MCF 10A (cell line): Measurements from ENCODE around the gene ARVCF. TPM values are rescaled to one million over a fixed set of nuclear protein-coding genes. Genes with fewer than 3 reads are reported as not detected.

Experiments
- BruUV-seq: library from RNA; stranded (reverse); fragments of 400-500 nt; replicated peaks from 2 replicates; lab custom pipeline; 2021; lab: Mats Ljungman, UMichigan
- CTCF ChIA-PET: fragments of 300-600 bp; sonication (Branson Sonifier 250); formaldehyde crosslinking; extraction: SDS; loops from one replicate; lab custom pipeline; 2021; ENCODE audit warnings: antibody characterized with exemption, inconsistent platforms; lab: Yijun Ruan, JAX
- POLR2A ChIA-PET: fragments of 300-600, 350-650 bp; sonication (Branson Sonifier 250); formaldehyde crosslinking; extraction: SDS; loops from one replicate; lab custom pipeline; 2020; ENCODE audit warnings: antibody characterized with exemption, inconsistent platforms; lab: Yijun Ruan, JAX
- DNase-seq: peaks from one replicate; pipeline ENCODE4 v3.0.0-alpha.2; 2018; ENCODE audit not compliant: unreplicated experiment
- H3K27ac Mint-ChIP-seq: one replicate; pipeline ENCODE4 v1.8.0; 2022; ENCODE audit warnings: mild to moderate bottlenecking, low read depth, mixed read lengths; ENCODE audit not compliant: unreplicated experiment
- H3K27me3 Mint-ChIP-seq: one replicate; pipeline ENCODE4 v1.8.0; 2022; ENCODE audit warnings: mixed read lengths; ENCODE audit not compliant: insufficient read depth, unreplicated experiment
- H3K36me3 Mint-ChIP-seq: one replicate; pipeline ENCODE4 v1.8.0; 2022; ENCODE audit warnings: mild to moderate bottlenecking, moderate library complexity, mixed read lengths; ENCODE audit not compliant: insufficient read depth, unreplicated experiment
- H3K4me1 Mint-ChIP-seq: one replicate; pipeline ENCODE4 v1.8.0; 2022; ENCODE audit warnings: mixed read lengths; ENCODE audit not compliant: insufficient read depth, unreplicated experiment
- H3K4me3 Mint-ChIP-seq: one replicate; pipeline ENCODE4 v1.8.0; 2022; ENCODE audit warnings: mild to moderate bottlenecking, moderate library complexity, mixed read lengths; ENCODE audit not compliant: unreplicated experiment
- H3K9me3 Mint-ChIP-seq: one replicate; pipeline ENCODE4 v1.8.0; 2022; ENCODE audit warnings: mixed read lengths; ENCODE audit not compliant: unreplicated experiment
- intact Hi-C: fragments of 100-400 bp; cut with micrococcal nuclease; formaldehyde crosslinking; loops from 2 replicates; pipeline ENCODE4 v1.14.1; 2022
- total RNA-seq: library from RNA; stranded (reverse); gene quantifications from 2 replicates; pipeline ENCODE4 v1.2.3, GENCODE V29; 2022
- TF ChIP-seq, protein P1 (sequence below): fragments of 200-600 bp; IDR thresholded peaks from one replicate; pipeline ENCODE4 v1.8.0; 2022; ENCODE audit warnings: antibody characterized with exemption, mild to moderate bottlenecking; ENCODE audit not compliant: unreplicated experiment

The ARVCF gene
- total RNA-seq, 1 experiment from 2014 or later: 7.5 TPM

- no TSS peak for BruUV-seq
- H3K27ac Mint-ChIP-seq: peak overlapping the region; percentile 54
Measured at GRCh38 chr22:20022231-20022977, 5.8 kb upstream of the ARVCF start.

GRCh38 chr22:20021196-20022181 is 4.9 kb upstream of the ARVCF start:
- CTCF ChIA-PET: interaction anchor here (0.9 to 1.4 kb wide), 5 partner anchors 40 to 291 kb away, joined by 3 to 5 read pairs (median 3); no protein-coding TSS in a partner anchor
- H3K9me3 Mint-ChIP-seq: no peaks in the 10 kb centered on the region

More at GRCh38 chr22:20022231-20022977, 5.8 kb upstream of the ARVCF start:
- Mint-ChIP-seq H3K4me1 (peaks cover 15% of the 10 kb centered on the region), H3K36me3 (peaks cover 12% of the 10 kb centered on the region), H3K4me3 (peak overlapping the region; percentile 81), H3K9me3 (no peaks in the 10 kb centered on the region), H3K27me3 (no peaks in the 10 kb centered on the region)
- TF ChIP-seq, protein P1, sequence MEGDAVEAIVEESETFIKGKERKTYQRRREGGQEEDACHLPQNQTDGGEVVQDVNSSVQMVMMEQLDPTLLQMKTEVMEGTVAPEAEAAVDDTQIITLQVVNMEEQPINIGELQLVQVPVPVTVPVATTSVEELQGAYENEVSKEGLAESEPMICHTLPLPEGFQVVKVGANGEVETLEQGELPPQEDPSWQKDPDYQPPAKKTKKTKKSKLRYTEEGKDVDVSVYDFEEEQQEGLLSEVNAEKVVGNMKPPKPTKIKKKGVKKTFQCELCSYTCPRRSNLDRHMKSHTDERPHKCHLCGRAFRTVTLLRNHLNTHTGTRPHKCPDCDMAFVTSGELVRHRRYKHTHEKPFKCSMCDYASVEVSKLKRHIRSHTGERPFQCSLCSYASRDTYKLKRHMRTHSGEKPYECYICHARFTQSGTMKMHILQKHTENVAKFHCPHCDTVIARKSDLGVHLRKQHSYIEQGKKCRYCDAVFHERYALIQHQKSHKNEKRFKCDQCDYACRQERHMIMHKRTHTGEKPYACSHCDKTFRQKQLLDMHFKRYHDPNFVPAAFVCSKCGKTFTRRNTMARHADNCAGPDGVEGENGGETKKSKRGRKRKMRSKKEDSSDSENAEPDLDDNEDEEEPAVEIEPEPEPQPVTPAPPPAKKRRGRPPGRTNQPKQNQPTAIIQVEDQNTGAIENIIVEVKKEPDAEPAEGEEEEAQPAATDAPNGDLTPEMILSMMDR: no peak
- intact Hi-C loops: no loop called here
- ChIA-PET POLR2A (interaction anchor here (0.5 to 2.3 kb wide), 8 partner anchors 11 to 451 kb away, joined by 3 to 9 read pairs (median 4); partner anchors contain the start of gene RANBP1), CTCF (interaction anchor here (0.9 to 1.4 kb wide), 5 partner anchors 39 to 292 kb away, joined by 3 to 5 read pairs (median 3); no protein-coding TSS in a partner anchor)
- no peak for DNase-seq

DNA sequence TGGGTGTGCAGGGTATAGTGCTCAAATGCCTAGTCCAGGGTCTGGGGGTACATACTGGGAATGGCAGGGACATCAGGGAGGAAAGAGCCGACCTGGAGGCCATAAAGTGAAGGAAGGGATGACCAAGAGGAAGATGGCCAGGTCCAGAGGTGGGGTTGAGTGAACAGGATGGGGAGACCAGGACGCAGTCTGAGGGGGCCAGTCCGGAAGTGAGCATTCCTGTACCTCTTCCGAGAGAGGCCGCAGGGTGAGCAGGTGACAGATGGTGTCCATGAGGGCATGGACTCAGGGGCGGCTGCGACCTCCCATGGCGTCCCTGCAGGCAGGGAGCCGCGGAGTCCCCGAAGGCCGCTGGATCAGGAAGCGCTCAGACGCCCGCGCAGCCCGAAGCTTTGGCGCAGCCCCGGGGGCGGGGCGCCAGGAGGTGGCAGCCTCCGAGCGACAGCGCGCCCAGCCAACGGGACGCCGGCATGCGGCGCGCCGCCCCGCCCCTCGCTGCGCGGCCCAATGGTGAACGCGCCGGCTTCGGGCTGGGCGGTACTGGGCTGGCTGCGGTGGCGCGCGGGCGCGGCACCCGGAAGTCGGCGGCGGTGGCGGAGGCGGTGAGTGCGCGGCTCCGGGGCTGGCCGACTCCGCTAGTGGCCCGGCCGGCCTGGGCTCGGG is 4.0 kb upstream of the ARVCF start, which contains the start of gene TANGO2:
Gene TANGO2 (plus strand): TSS at position 578 of the 663 bp plus-strand sequence. CDS start 15,689 bp downstream, outside the sequence.
- CTCF ChIA-PET: no interaction called here
- no TSS peak for BruUV-seq
- intact Hi-C loops: no loop called here

More at GRCh38 chr22:20021196-20022181, 4.9 kb upstream of the ARVCF start:
- H3K4me3 Mint-ChIP-seq: peak overlapping the region; percentile 81
- H3K4me1 Mint-ChIP-seq: peaks cover 15% of the 10 kb centered on the region
- H3K27ac Mint-ChIP-seq: peak overlapping the region; percentile 54
- TSS peak; percentile 51 for BruUV-seq
- POLR2A ChIA-PET: interaction anchor here (0.5 to 2.3 kb wide), 13 partner anchors 10 to 450 kb away, joined by 3 to 9 read pairs (median 3); partner anchors contain the start of genes DGCR8 and RANBP1
- TF ChIP-seq, protein P1: no peak
- DNase-seq: peak; percentile 28
- H3K27me3 Mint-ChIP-seq: no peaks in the 10 kb centered on the region
- intact Hi-C loops: no loop called here
- peaks cover 12% of the 10 kb centered on the region for H3K36me3 Mint-ChIP-seq

More for the DNA sequence above, 4.0 kb upstream of the ARVCF start, which contains the start of gene TANGO2:
- TF ChIP-seq, protein P1: no peak
- peak; percentile 87 for DNase-seq
- peak within 1 kb of the TSS; percentile 81 for H3K4me3 Mint-ChIP-seq
- peaks cover 15% of the 10 kb centered on the region for H3K4me1 Mint-ChIP-seq
- H3K36me3 Mint-ChIP-seq: peaks cover 12% of the 10 kb centered on the region
- H3K27ac Mint-ChIP-seq: peak within 1 kb of the TSS; percentile 54
- H3K27me3 Mint-ChIP-seq: no peaks in the 10 kb centered on the region
- POLR2A ChIA-PET: interaction anchor here (1.1 to 2.0 kb wide), 7 partner anchors 11 to 59 kb away, joined by 3 to 9 read pairs (median 5); partner anchors contain the start of gene DGCR8
- H3K9me3 Mint-ChIP-seq: no peaks in the 10 kb centered on the region
